ENCODE results near the gene EPHA7. TPM values are rescaled to one million over a fixed set of nuclear protein-coding genes. Genes with fewer than 3 reads are reported as not detected.

EPHA7 gene
- total RNA-seq, 4 donors from 2014 or later: 0.60 to 1.3 (median 0.72) TPM

- Histone ChIP-seq H3K9me3 (no peaks in the 10 kb centered on the region), H3K4me3 (no peak overlapping the region), H3K27ac (no peak overlapping the region), H3K4me1 (no peaks in the 10 kb centered on the region), H3K36me3 (no peaks in the 10 kb centered on the region), H3K27me3 (no peaks in the 10 kb centered on the region)
- TF ChIP-seq POLR2A (IDR thresholded peaks at IDR 0.05) (no peak), EP300 (IDR thresholded peaks at IDR 0.05) (no peak), POLR2AphosphoS5 (IDR thresholded peaks at IDR 0.05) (no peak), CTCF (IDR thresholded peaks at IDR 0.05) (no peak)
- no peak for DNase-seq (ENCODE audit: low spot score in 2 of 2)
Observed at GRCh38 chr6:93252930-93253329, 166.4 kb downstream of the EPHA7 start.

GRCh38 chr6:93248631-93249030, 170.7 kb downstream of the EPHA7 start:
- Histone ChIP-seq H3K36me3 (no peaks in the 10 kb centered on the region), H3K4me1 (no peaks in the 10 kb centered on the region), H3K27me3 (no peaks in the 10 kb centered on the region), H3K9me3 (no peaks in the 10 kb centered on the region), H3K4me3 (no peak overlapping the region), H3K27ac (no peak overlapping the region)
- 54% methylated on average over 2 of the region's 2 CpGs for WGBS
- TF ChIP-seq POLR2A (IDR thresholded peaks at IDR 0.05): no peak
- TF ChIP-seq CTCF (IDR thresholded peaks at IDR 0.05): no peak
- TF ChIP-seq EP300 (IDR thresholded peaks at IDR 0.05): no peak
- TF ChIP-seq POLR2AphosphoS5 (IDR thresholded peaks at IDR 0.05): no peak
- no peak for DNase-seq (ENCODE audit: low spot score in 2 of 2)

- Histone ChIP-seq H3K27me3 (no peaks in the 10 kb centered on the region), H3K4me3 (no peak overlapping the region), H3K27ac (no peak overlapping the region), H3K4me1 (no peaks in the 10 kb centered on the region), H3K36me3 (no peaks in the 10 kb centered on the region), H3K9me3 (no peaks in the 10 kb centered on the region)
- DNase-seq (ENCODE audit: low spot score in 2 of 2): no peak
- 38% methylated on average over 1 of the region's 1 CpG for WGBS
- TF ChIP-seq POLR2A (IDR thresholded peaks at IDR 0.05) (no peak), CTCF (IDR thresholded peaks at IDR 0.05) (no peak), EP300 (IDR thresholded peaks at IDR 0.05) (no peak), POLR2AphosphoS5 (IDR thresholded peaks at IDR 0.05) (no peak)
Observed at GRCh38 chr6:93243231-93243778, 176.1 kb downstream of the EPHA7 start.

DNA sequence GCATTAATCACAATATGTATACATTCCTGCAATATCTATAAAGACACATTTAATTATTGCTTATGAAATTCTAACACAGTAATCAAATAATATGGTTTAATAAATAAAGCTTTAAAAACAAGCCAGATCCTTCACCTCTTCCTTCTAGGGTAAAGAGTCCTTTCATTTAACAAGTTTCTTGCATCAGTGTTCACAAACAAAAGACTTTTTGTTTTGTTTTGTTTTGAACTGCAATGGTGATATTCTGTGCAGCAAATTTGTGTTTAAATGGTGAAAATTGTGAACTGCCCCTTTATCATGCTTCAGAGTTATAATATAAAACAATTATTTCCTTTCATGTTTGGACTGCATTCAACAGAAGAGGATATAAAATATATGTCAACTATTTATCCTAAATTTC, 177.3 kb downstream of the EPHA7 start:
- Histone ChIP-seq H3K27me3 (no peaks in the 10 kb centered on the region), H3K9me3 (no peaks in the 10 kb centered on the region), H3K4me1 (no peaks in the 10 kb centered on the region), H3K27ac (no peak overlapping the region), H3K4me3 (no peak overlapping the region), H3K36me3 (no peaks in the 10 kb centered on the region)
- DNase-seq (ENCODE audit: low spot score in 2 of 2): no peak
- no peak for TF ChIP-seq CTCF (IDR thresholded peaks at IDR 0.05)
- no peak for TF ChIP-seq POLR2AphosphoS5 (IDR thresholded peaks at IDR 0.05)
- TF ChIP-seq POLR2A (IDR thresholded peaks at IDR 0.05): no peak
- TF ChIP-seq EP300 (IDR thresholded peaks at IDR 0.05): no peak

DNA sequence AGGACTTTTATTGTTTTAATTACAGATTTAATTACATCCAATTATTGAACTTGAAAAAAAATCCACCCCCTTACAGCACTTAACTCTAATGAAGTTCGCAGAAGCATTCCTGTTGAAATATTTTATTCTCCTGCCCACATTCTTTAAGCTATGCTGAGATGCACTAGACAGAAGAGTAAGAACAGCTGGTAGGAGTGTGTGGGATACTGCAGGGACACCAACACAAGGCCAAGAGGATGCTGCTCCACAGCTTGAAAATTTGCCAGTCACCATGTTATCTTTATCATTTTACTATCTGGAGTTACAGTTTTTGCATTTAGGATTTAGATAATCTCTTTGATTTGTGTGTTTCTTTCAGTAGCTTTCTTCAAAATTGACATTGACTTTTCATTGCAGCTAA, 180.7 kb downstream of the EPHA7 start:
- no peaks in the 10 kb centered on the region for H3K9me3 ChIP-seq
- TF ChIP-seq EP300 (IDR thresholded peaks at IDR 0.05): no peak
- TF ChIP-seq POLR2AphosphoS5 (IDR thresholded peaks at IDR 0.05): no peak
- TF ChIP-seq CTCF (IDR thresholded peaks at IDR 0.05): no peak
- TF ChIP-seq POLR2A (IDR thresholded peaks at IDR 0.05): no peak

More for the DNA sequence above, 180.7 kb downstream of the EPHA7 start:
- H3K4me3 ChIP-seq: no peak overlapping the region
- H3K36me3 ChIP-seq: no peaks in the 10 kb centered on the region
- no peaks in the 10 kb centered on the region for H3K27me3 ChIP-seq
- H3K27ac ChIP-seq: no peak overlapping the region
- DNase-seq (ENCODE audit: low spot score in 2 of 2): no peak
- no peaks in the 10 kb centered on the region for H3K4me1 ChIP-seq
- 68% methylated on average over 1 of the region's 1 CpG for WGBS
